Calu3 (cell line): ENCODE measurements around the gene MGMT. TPM values are rescaled to one million over a fixed set of nuclear protein-coding genes. Genes with fewer than 3 reads are reported as not detected.

Experiments
- BruUV-seq: library from RNA; stranded (reverse); fragments of 400-500 nt; replicated peaks from 2 replicates; lab custom pipeline; 2021; lab: Mats Ljungman, UMichigan
- CTCF ChIA-PET: fragments of 300-600 bp; sonication (Branson Sonifier 250); formaldehyde crosslinking; loops from one replicate; lab custom pipeline; 2022; ENCODE audit warnings: antibody characterized with exemption; lab: Charles Lee
- DNase-seq: peaks from one replicate; pipeline ENCODE4 v3.0.0; 2022
- H3K27ac Mint-ChIP-seq: one replicate; pipeline ENCODE4 v1.8.0; 2022; ENCODE audit warnings: mixed read lengths; ENCODE audit not compliant: unreplicated experiment
- H3K27me3 Mint-ChIP-seq: one replicate; pipeline ENCODE4 v1.8.0; 2022; ENCODE audit warnings: mixed read lengths; ENCODE audit not compliant: unreplicated experiment
- H3K36me3 Mint-ChIP-seq: one replicate; pipeline ENCODE4 v1.8.0; 2022; ENCODE audit warnings: mild to moderate bottlenecking, moderate library complexity, mixed read lengths; ENCODE audit not compliant: insufficient read depth, unreplicated experiment
- H3K4me1 Mint-ChIP-seq: one replicate; pipeline ENCODE4 v1.8.0; 2022; ENCODE audit warnings: mild to moderate bottlenecking, low read depth, mixed read lengths; ENCODE audit not compliant: unreplicated experiment
- H3K4me3 Mint-ChIP-seq: one replicate; pipeline ENCODE4 v1.8.0; 2022; ENCODE audit warnings: mild to moderate bottlenecking, low read depth, moderate library complexity, mixed read lengths; ENCODE audit not compliant: unreplicated experiment
- H3K9me3 Mint-ChIP-seq: one replicate; pipeline ENCODE4 v1.8.0; 2022; ENCODE audit warnings: low read depth, mixed read lengths; ENCODE audit not compliant: unreplicated experiment
- intact Hi-C: fragments of 100-400 bp; cut with micrococcal nuclease; formaldehyde crosslinking; loops from one replicate; pipeline ENCODE4 v1.10.0; 2022; ENCODE audit not compliant: unreplicated experiment
- total RNA-seq: library from RNA; stranded (reverse); gene quantifications from 2 replicates; pipeline ENCODE4 v1.2.3, GENCODE V29; 2022
- TF ChIP-seq, protein P1 (sequence below): fragments of 200-600 bp; IDR thresholded peaks from one replicate; pipeline ENCODE4 v1.8.0; 2022; ENCODE audit warnings: antibody characterized with exemption; ENCODE audit not compliant: unreplicated experiment

MGMT gene
- total RNA-seq, 1 experiment from 2014 or later, result 8.3 TPM

DNA sequence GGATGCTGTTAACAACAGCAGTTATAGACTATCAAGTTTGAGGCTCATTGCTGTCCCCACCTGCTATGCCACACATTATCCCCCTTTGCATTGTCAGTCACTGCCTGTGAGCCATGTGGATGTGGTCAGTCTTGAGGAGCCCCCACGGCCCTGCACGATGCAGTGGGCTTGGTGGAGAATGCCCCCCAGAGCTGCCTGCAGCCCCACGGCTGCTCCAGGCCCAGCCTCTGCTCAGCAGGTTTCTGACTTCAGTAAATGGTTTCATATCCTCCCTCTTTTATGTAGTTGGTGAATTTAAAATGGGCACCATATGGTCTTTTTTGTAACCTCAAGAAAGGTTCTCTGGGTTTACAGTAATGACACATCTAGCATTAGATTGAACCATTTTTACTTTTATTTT lies 332.9 kb downstream of the MGMT start:
- Mint-ChIP-seq H3K4me1 (no peaks in the 10 kb centered on the region), H3K27me3 (no peaks in the 10 kb centered on the region), H3K9me3 (peaks cover 12% of the 10 kb centered on the region), H3K4me3 (no peak overlapping the region), H3K27ac (no peak overlapping the region), H3K36me3 (no peaks in the 10 kb centered on the region)
- DNase-seq, result no peak
- CTCF ChIA-PET, result no interaction called here
- intact Hi-C loops, result no loop called here
- BruUV-seq, result no TSS peak
- TF ChIP-seq, protein P1, sequence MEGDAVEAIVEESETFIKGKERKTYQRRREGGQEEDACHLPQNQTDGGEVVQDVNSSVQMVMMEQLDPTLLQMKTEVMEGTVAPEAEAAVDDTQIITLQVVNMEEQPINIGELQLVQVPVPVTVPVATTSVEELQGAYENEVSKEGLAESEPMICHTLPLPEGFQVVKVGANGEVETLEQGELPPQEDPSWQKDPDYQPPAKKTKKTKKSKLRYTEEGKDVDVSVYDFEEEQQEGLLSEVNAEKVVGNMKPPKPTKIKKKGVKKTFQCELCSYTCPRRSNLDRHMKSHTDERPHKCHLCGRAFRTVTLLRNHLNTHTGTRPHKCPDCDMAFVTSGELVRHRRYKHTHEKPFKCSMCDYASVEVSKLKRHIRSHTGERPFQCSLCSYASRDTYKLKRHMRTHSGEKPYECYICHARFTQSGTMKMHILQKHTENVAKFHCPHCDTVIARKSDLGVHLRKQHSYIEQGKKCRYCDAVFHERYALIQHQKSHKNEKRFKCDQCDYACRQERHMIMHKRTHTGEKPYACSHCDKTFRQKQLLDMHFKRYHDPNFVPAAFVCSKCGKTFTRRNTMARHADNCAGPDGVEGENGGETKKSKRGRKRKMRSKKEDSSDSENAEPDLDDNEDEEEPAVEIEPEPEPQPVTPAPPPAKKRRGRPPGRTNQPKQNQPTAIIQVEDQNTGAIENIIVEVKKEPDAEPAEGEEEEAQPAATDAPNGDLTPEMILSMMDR, result no peak

DNA sequence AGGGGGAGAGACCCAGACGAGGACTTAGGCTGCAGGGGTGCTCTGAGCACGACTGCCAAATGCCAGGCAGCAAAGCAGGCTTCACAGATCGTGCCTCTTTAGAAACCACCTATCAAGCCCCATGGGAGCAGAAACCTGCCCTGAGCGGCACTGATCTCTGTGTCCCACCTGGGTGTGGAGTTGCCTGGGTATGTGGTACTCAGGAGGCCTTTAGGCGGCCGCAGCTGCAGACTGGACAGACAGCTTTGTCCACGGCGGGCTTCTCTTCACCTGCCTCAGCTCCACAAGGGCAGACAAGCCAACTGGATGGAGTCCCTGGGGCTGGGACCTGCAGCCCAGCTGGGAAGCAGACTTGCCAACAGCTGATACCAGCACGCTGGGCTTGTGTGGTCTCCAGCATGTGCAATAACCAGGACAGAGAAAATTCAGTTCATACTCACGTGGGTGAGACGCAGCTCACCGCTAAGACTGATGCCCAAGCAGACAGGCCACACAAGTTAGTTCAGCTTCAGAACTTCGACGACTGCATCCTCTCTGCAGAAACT lies 333.8 kb downstream of the MGMT start:
- Mint-ChIP-seq H3K9me3 (peaks cover 11% of the 10 kb centered on the region), H3K27me3 (no peaks in the 10 kb centered on the region), H3K27ac (no peak overlapping the region), H3K4me1 (no peaks in the 10 kb centered on the region), H3K4me3 (no peak overlapping the region), H3K36me3 (no peaks in the 10 kb centered on the region)
- BruUV-seq, result no TSS peak
- intact Hi-C loops, result no loop called here
- TF ChIP-seq, protein P1, result no peak
- CTCF ChIA-PET, result no interaction called here
- no peak for DNase-seq

DNA sequence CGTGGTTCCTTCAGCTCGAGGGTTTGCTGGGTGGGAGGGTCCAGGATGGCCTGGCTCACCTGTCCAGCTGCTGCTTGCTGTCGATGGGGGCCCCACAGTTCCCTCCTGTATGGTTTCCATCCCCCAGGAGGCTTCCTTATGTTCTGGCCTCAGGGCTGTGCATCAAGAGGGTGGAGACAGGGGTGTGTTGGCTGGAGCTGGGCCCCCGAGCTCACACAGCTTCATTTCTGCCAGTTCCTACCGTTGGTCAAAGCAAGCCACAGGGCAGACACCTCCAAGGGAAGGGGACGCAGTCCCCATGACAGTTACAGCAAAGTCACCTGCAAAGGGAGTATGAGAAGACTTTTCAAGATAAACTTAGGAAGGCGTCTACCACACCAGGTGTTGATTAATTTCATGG lies 340.2 kb downstream of the MGMT start:
- H3K36me3 Mint-ChIP-seq, result no peaks in the 10 kb centered on the region
- no peaks in the 10 kb centered on the region for H3K27me3 Mint-ChIP-seq

DNA sequence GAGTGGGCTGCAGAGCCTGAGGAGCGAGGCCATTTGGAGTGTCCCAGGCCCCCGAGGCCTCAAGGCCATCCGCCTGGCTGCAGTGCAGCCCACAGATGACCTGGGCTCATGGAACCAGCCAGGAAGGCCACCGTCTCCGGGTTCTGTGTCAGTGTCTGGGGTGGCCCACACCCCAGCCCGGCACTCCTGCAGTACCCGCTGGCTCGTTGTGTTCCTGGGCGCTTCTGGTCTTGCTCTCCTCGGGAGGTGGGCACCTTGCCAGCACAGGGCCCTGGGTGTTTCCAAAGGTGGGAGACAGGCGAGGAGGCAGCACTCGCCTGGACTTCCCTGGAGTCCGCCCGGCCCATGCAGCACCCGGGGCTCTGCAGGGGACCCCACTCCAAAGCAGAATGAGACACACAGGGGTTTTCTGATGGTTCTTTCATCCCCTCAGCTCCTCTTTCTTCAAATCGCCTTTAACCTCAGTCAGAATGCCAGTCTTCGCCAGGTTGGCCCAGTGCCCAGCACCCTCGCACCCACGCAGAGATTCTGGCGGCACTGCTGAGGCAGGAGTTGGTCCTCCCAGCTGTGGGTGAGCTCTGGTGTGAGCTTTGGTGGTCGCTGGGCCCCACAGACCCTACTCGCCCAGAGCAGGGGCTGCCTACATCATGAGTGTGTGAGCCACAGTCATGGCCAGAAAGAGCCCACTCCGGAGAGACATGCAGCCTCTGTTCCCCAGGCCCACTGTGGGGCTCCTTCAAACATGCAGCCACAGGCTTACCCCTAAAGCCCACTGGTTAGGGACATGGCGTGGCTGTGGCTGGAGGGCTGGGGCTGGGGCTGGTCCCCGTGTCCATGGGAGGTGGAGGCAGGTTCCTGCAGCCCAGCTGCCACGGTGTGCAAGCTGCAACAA lies 341.3 kb downstream of the MGMT start:
- Mint-ChIP-seq H3K36me3 (no peaks in the 10 kb centered on the region), H3K9me3 (peaks cover 4% of the 10 kb centered on the region)
- BruUV-seq, result no TSS peak

More for the DNA sequence above, 340.2 kb downstream of the MGMT start:
- Mint-ChIP-seq H3K4me3 (no peak overlapping the region), H3K27ac (no peak overlapping the region), H3K4me1 (no peaks in the 10 kb centered on the region), H3K9me3 (peaks cover 4% of the 10 kb centered on the region)
- intact Hi-C loops, result no loop called here
- CTCF ChIA-PET, result no interaction called here
- DNase-seq, result no peak
- no TSS peak for BruUV-seq
- TF ChIP-seq, protein P1, result no peak

More for the DNA sequence above, 341.3 kb downstream of the MGMT start:
- DNase-seq, result no peak
- no peaks in the 10 kb centered on the region for H3K4me1 Mint-ChIP-seq
- no peak overlapping the region for H3K27ac Mint-ChIP-seq
- CTCF ChIA-PET, result no interaction called here
- H3K4me3 Mint-ChIP-seq, result no peak overlapping the region
- no peaks in the 10 kb centered on the region for H3K27me3 Mint-ChIP-seq
- intact Hi-C loops, result no loop called here
- TF ChIP-seq, protein P1, result no peak
